Karpas-422 (cell line): ENCODE results near the gene TCEANC. TPM values are rescaled to one million over a fixed set of nuclear protein-coding genes. Genes with fewer than 3 reads are reported as not detected.
A peak's percentile ranks its signal among the peaks of the same experiment; 100 is the strongest.

ENCODE experiments used
- DNase-seq: peaks from one replicate; pipeline ENCODE4 v3.0.0-alpha.2; 2015
- H2AFZ ChIP-seq: fragments of 200-600 bp; sonication (generic); 2 replicates; pipeline ENCODE4 v1.6.1; 2014; ENCODE audit warnings: antibody characterized with exemption, low read length, mixed read lengths
- H3K27ac ChIP-seq: fragments of 200-600 bp; sonication (generic); 2 replicates; pipeline ENCODE4 v1.5.1; 2014; ENCODE audit warnings: mild to moderate bottlenecking, low read length, moderate library complexity
- H3K27me3 ChIP-seq: fragments of 200-600 bp; sonication (generic); 2 replicates; pipeline ENCODE4 v1.6.1; 2014; ENCODE audit warnings: low read length, mixed read lengths
- H3K36me3 ChIP-seq: fragments of 200-600 bp; sonication (generic); 2 replicates; pipeline ENCODE4 v1.6.1; 2014; ENCODE audit warnings: low read length, mixed read lengths; ENCODE audit not compliant: insufficient read depth
- H3K4me1 ChIP-seq: fragments of 200-600 bp; sonication (generic); 2 replicates; pipeline ENCODE4 v1.6.1; 2014; ENCODE audit warnings: mild to moderate bottlenecking, low read length, mixed read lengths
- H3K4me2 ChIP-seq: fragments of 200-600 bp; sonication (generic); 2 replicates; pipeline ENCODE4 v1.6.1; 2014; ENCODE audit warnings: low read length, low read depth, mild to moderate bottlenecking; ENCODE audit not compliant: poor library complexity, severe bottlenecking
- H3K4me3 ChIP-seq: fragments of 200-600 bp; sonication (generic); 2 replicates; pipeline ENCODE4 v1.5.1; 2014; ENCODE audit warnings: mild to moderate bottlenecking, antibody characterized with exemption, low read length, mixed read lengths
- H3K79me2 ChIP-seq: fragments of 200-600 bp; sonication (generic); 2 replicates; pipeline ENCODE4 v1.6.1; 2014; ENCODE audit warnings: mild to moderate bottlenecking, low read length, mixed read lengths
- H3K9ac ChIP-seq: fragments of 200-600 bp; sonication (generic); 2 replicates; pipeline ENCODE4 v1.6.0; 2014; ENCODE audit warnings: low read length
- H3K9me2 ChIP-seq: fragments of 200-600 bp; sonication (generic), shearing (Covaris generic); replicated peaks from 2 replicates; pipeline ENCODE4 v1.6.0; 2014; ENCODE audit warnings: mild to moderate bottlenecking, low read length, moderate library complexity; ENCODE audit not compliant: insufficient read depth
- H3K9me3 ChIP-seq: fragments of 300-700, 200-600 bp; sonication (generic); 2 replicates; pipeline ENCODE4 v1.6.1; 2014; ENCODE audit warnings: low read length, mixed read lengths
- H4K20me1 ChIP-seq: fragments of 200-600 bp; sonication (generic); 2 replicates; pipeline ENCODE4 v1.6.1; 2014; ENCODE audit warnings: mild to moderate bottlenecking, antibody characterized with exemption, low read length, low read depth; ENCODE audit not compliant: insufficient read depth
- total RNA-seq: library from RNA; depleted of rRNA; stranded (reverse); fragments of >200 nt; shearing (Covaris generic); gene quantifications from 2 replicates; pipeline ENCODE4 v1.2.3, GENCODE V29; 2014; ENCODE audit warnings: low replicate concordance; rRNA removed

Gene TCEANC
- total RNA-seq: 3.4 and 4.3 TPM in 2 replicates

GRCh38 chrX:13652850-13653693 lies at the start of gene TCEANC:
Gene TCEANC (plus strand): TSS chrX:13653141. CDS start chrX:13662509, 9,368 bp downstream.
- peaks cover 27% of the 10 kb centered on the region for H3K4me1 ChIP-seq
- H2AFZ ChIP-seq: peak within 1 kb of the TSS; percentile 46
- no peaks in the 10 kb centered on the region for H3K9me3 ChIP-seq
- H4K20me1 ChIP-seq: no peaks in the 10 kb centered on the region
- peak within 1 kb of the TSS; percentile 70 for H3K4me3 ChIP-seq
- DNase-seq: peak; percentile 99
- H3K9ac ChIP-seq: peak within 1 kb of the TSS; percentile 72
- peaks cover 15% of the 10 kb centered on the region for H3K79me2 ChIP-seq
- H3K27me3 ChIP-seq: no peaks in the 10 kb centered on the region
- peak within 1 kb of the TSS; percentile 89 for H3K27ac ChIP-seq
- peak within 1 kb of the TSS; percentile 78 for H3K4me2 ChIP-seq
- no peaks in the 10 kb centered on the region for H3K36me3 ChIP-seq
- no peaks in the 10 kb centered on the region for H3K9me2 ChIP-seq

GRCh38 chrX:13605611-13606010 lies 47.3 kb upstream of the TCEANC start:
- Histone ChIP-seq H3K9me3 (no peaks in the 10 kb centered on the region), H3K9me2 (no peaks in the 10 kb centered on the region), H2AFZ (no peak overlapping the region), H3K79me2 (no peaks in the 10 kb centered on the region), H3K4me2 (no peak overlapping the region), H3K4me3 (no peak overlapping the region), H4K20me1 (no peaks in the 10 kb centered on the region), H3K27ac (no peak overlapping the region), H3K36me3 (no peaks in the 10 kb centered on the region), H3K4me1 (no peaks in the 10 kb centered on the region), H3K9ac (no peak overlapping the region), H3K27me3 (0 out of 2 replicates have a peak, but pooled peaks cover 2% of the 10 kb centered on the region)
- DNase-seq: no peak

- no peaks in the 10 kb centered on the region for H3K79me2 ChIP-seq
- no peaks in the 10 kb centered on the region for H3K9me2 ChIP-seq
- 0 out of 2 replicates have a peak, but pooled peaks cover 2% of the 10 kb centered on the region for H3K27me3 ChIP-seq
Measured at GRCh38 chrX:13607331-13607995, 45.5 kb upstream of the TCEANC start.

GRCh38 chrX:13607996-13608365 lies 45.0 kb upstream of the TCEANC start:
- Histone ChIP-seq H3K9me3 (no peaks in the 10 kb centered on the region), H3K36me3 (no peaks in the 10 kb centered on the region), H3K4me1 (no peaks in the 10 kb centered on the region), H3K27ac (no peak overlapping the region), H3K79me2 (no peaks in the 10 kb centered on the region), H3K4me3 (no peak overlapping the region), H3K9ac (no peak overlapping the region), H2AFZ (no peak overlapping the region), H3K9me2 (no peaks in the 10 kb centered on the region), H3K27me3 (0 out of 2 replicates have a peak, but pooled peaks cover 2% of the 10 kb centered on the region), H4K20me1 (no peaks in the 10 kb centered on the region), H3K4me2 (no peak overlapping the region)
- DNase-seq: no peak

More at GRCh38 chrX:13607331-13607995, 45.5 kb upstream of the TCEANC start:
- Histone ChIP-seq H3K36me3 (no peaks in the 10 kb centered on the region), H3K4me3 (no peak overlapping the region), H3K9ac (no peak overlapping the region), H2AFZ (no peak overlapping the region), H3K4me1 (no peaks in the 10 kb centered on the region), H3K27ac (no peak overlapping the region), H4K20me1 (no peaks in the 10 kb centered on the region), H3K9me3 (no peaks in the 10 kb centered on the region), H3K4me2 (no peak overlapping the region)
- no peak for DNase-seq

GRCh38 chrX:13614154-13614553 lies 38.8 kb upstream of the TCEANC start:
- Histone ChIP-seq H3K79me2 (no peaks in the 10 kb centered on the region), H3K4me1 (no peaks in the 10 kb centered on the region), H3K9me2 (no peaks in the 10 kb centered on the region), H3K9me3 (no peaks in the 10 kb centered on the region), H3K27ac (no peak overlapping the region), H4K20me1 (no peaks in the 10 kb centered on the region), H3K9ac (no peak overlapping the region), H3K4me2 (no peak overlapping the region), H2AFZ (no peak overlapping the region), H3K27me3 (no peaks in the 10 kb centered on the region), H3K36me3 (no peaks in the 10 kb centered on the region), H3K4me3 (no peak overlapping the region)
- no peak for DNase-seq

- DNase-seq: no peak
- Histone ChIP-seq H4K20me1 (no peaks in the 10 kb centered on the region), H2AFZ (no peak overlapping the region)
Measured at GRCh38 chrX:13620207-13620606, 32.7 kb upstream of the TCEANC start.

GRCh38 chrX:13622401-13622964 lies 30.5 kb upstream of the TCEANC start:
- no peaks in the 10 kb centered on the region for H3K4me1 ChIP-seq

More at GRCh38 chrX:13620207-13620606, 32.7 kb upstream of the TCEANC start:
- no peaks in the 10 kb centered on the region for H3K36me3 ChIP-seq
- no peak overlapping the region for H3K4me3 ChIP-seq
- no peak overlapping the region for H3K9ac ChIP-seq
- H3K4me2 ChIP-seq: no peak overlapping the region
- no peaks in the 10 kb centered on the region for H3K4me1 ChIP-seq
- no peak overlapping the region for H3K27ac ChIP-seq
- H3K27me3 ChIP-seq: no peaks in the 10 kb centered on the region; the same call in 1 of the 2 replicates
- no peaks in the 10 kb centered on the region for H3K9me3 ChIP-seq
- H3K79me2 ChIP-seq: no peaks in the 10 kb centered on the region
- no peaks in the 10 kb centered on the region for H3K9me2 ChIP-seq

GRCh38 chrX:13627306-13627705 lies 25.6 kb upstream of the TCEANC start:
- no peaks in the 10 kb centered on the region for H3K4me1 ChIP-seq
- no peak overlapping the region for H3K4me2 ChIP-seq
- H3K27ac ChIP-seq: no peak overlapping the region
- H2AFZ ChIP-seq: no peak overlapping the region
- H3K9me3 ChIP-seq: no peaks in the 10 kb centered on the region
- H3K36me3 ChIP-seq: no peaks in the 10 kb centered on the region
- H3K27me3 ChIP-seq: 0 out of 2 replicates have a peak, but pooled peaks cover 3% of the 10 kb centered on the region
- no peaks in the 10 kb centered on the region for H4K20me1 ChIP-seq
- no peak overlapping the region for H3K9ac ChIP-seq
- H3K4me3 ChIP-seq: no peak overlapping the region
- no peaks in the 10 kb centered on the region for H3K9me2 ChIP-seq
- DNase-seq: no peak
- H3K79me2 ChIP-seq: no peaks in the 10 kb centered on the region

More at GRCh38 chrX:13622401-13622964, 30.5 kb upstream of the TCEANC start:
- H3K36me3 ChIP-seq: no peaks in the 10 kb centered on the region
- H3K79me2 ChIP-seq: no peaks in the 10 kb centered on the region
- DNase-seq: no peak
- H2AFZ ChIP-seq: no peak overlapping the region
- H3K27me3 ChIP-seq: no peaks in the 10 kb centered on the region; the same call in 1 of the 2 replicates
- H3K9me3 ChIP-seq: no peaks in the 10 kb centered on the region
- no peak overlapping the region for H3K27ac ChIP-seq
- no peak overlapping the region for H3K9ac ChIP-seq
- no peaks in the 10 kb centered on the region for H3K9me2 ChIP-seq
- no peak overlapping the region for H3K4me3 ChIP-seq
- H4K20me1 ChIP-seq: no peaks in the 10 kb centered on the region
- no peak overlapping the region for H3K4me2 ChIP-seq
